ENCODE results near the gene SURF4.

DNA sequence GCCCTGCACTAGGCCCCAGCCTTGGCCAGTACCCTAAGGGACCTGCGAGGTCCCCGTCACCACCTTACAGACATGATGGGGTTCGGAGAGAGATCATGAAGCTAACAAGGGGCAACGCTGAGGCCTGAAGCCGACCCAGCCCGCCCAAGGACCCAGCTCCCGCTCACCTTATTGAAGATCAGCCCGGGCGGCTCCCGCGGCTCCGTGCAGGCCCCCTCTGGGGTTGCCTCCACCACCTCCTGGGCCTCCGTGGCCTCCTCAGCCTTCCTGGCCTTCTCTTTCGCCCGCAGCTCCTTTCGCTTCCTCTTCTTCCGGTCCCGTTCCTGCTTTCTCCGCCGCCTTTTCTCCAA lies 43.5 kb downstream of the SURF4 start:
- TF ChIP-seq POLR2A (IDR thresholded peaks at IDR 0.05): no peak
- TF ChIP-seq, protein P1, sequence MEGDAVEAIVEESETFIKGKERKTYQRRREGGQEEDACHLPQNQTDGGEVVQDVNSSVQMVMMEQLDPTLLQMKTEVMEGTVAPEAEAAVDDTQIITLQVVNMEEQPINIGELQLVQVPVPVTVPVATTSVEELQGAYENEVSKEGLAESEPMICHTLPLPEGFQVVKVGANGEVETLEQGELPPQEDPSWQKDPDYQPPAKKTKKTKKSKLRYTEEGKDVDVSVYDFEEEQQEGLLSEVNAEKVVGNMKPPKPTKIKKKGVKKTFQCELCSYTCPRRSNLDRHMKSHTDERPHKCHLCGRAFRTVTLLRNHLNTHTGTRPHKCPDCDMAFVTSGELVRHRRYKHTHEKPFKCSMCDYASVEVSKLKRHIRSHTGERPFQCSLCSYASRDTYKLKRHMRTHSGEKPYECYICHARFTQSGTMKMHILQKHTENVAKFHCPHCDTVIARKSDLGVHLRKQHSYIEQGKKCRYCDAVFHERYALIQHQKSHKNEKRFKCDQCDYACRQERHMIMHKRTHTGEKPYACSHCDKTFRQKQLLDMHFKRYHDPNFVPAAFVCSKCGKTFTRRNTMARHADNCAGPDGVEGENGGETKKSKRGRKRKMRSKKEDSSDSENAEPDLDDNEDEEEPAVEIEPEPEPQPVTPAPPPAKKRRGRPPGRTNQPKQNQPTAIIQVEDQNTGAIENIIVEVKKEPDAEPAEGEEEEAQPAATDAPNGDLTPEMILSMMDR (IDR thresholded peaks at IDR 0.05): no peak
